DMS 273 (cell line): ENCODE results near the gene GMDS.

ENCODE experiments used
- DNase-seq: peaks from one replicate; lab custom pipeline; 2025; ENCODE audit not compliant: unreplicated experiment; lab: John Stamatoyannopoulos, UW

The GMDS gene

GRCh38 chr6:1621070-1621701, 624.2 kb downstream of the GMDS start:
- DNase-seq, result no peak

- no peak for DNase-seq
Measured at GRCh38 chr6:1620504-1621069, 624.8 kb downstream of the GMDS start.

- DNase-seq, result no peak
Measured at GRCh38 chr6:1619673-1620503, 625.5 kb downstream of the GMDS start.

- DNase-seq, result no peak
Measured at GRCh38 chr6:1619098-1619672, 626.2 kb downstream of the GMDS start.

- no peak for DNase-seq
Measured at GRCh38 chr6:1618311-1619097, 626.9 kb downstream of the GMDS start.

- no peak for DNase-seq
Measured at GRCh38 chr6:1617466-1618310, 627.7 kb downstream of the GMDS start.

GRCh38 chr6:1616701-1617463, 628.5 kb downstream of the GMDS start:
- no peak for DNase-seq

- DNase-seq, result no peak
Measured at GRCh38 chr6:1615853-1616420, 629.5 kb downstream of the GMDS start.

- DNase-seq, result no peak
Measured at GRCh38 chr6:1615151-1615852, 630.1 kb downstream of the GMDS start.

GRCh38 chr6:1614448-1615150, 630.8 kb downstream of the GMDS start:
- no peak for DNase-seq

GRCh38 chr6:1613688-1614447, 631.5 kb downstream of the GMDS start:
- peak; percentile 44 for DNase-seq

GRCh38 chr6:1613346-1613687, 632.1 kb downstream of the GMDS start:
- DNase-seq, result no peak

- peak; percentile 17 for DNase-seq
Measured at GRCh38 chr6:1612974-1613306, 632.5 kb downstream of the GMDS start.

GRCh38 chr6:1612299-1612973, 633.0 kb downstream of the GMDS start:
- no peak for DNase-seq

GRCh38 chr6:1611572-1612298, 633.7 kb downstream of the GMDS start:
- DNase-seq, result peak; percentile 65

GRCh38 chr6:1611322-1611571, 634.2 kb downstream of the GMDS start:
- DNase-seq, result peak; percentile 75
